GM18502 (cell line): ENCODE measurements around the gene ANKRD60.

ENCODE experiments used
- ATAC-seq: cut with Tn5 transposase; IDR thresholded peaks from one replicate; pipeline ENCODE4 v1.9.1; 2021; ENCODE audit warnings: mild to moderate bottlenecking; ENCODE audit not compliant: unreplicated experiment, poor library complexity

ANKRD60 gene

GRCh38 chr20:58228484-58229197 is at the start of gene ANKRD60:
Gene ANKRD60 (minus strand): TSS chr20:58228653. CDS start chr20:58228653, 0 bp downstream.
- no peak for ATAC-seq

- no peak for ATAC-seq
These were observed 49.4 kb upstream of the ANKRD60 start for GRCh38 chr20:58277578-58278472.

GRCh38 chr20:58277107-58277506 is 48.7 kb upstream of the ANKRD60 start:
- ATAC-seq: no peak

- ATAC-seq: no peak
These were observed 45.9 kb upstream of the ANKRD60 start for GRCh38 chr20:58274384-58274783.

GRCh38 chr20:58271606-58272351 is 43.3 kb upstream of the ANKRD60 start:
- no peak for ATAC-seq

GRCh38 chr20:58268936-58269619 is 40.6 kb upstream of the ANKRD60 start:
- ATAC-seq: no peak

- ATAC-seq: no peak
These were observed 40.0 kb upstream of the ANKRD60 start for GRCh38 chr20:58268421-58268821.

- ATAC-seq: no peak
These were observed 39.1 kb upstream of the ANKRD60 start for GRCh38 chr20:58267389-58268215.

- ATAC-seq: no peak
These were observed 35.8 kb upstream of the ANKRD60 start for GRCh38 chr20:58264271-58264670.

- ATAC-seq: no peak
These were observed 33.2 kb upstream of the ANKRD60 start for GRCh38 chr20:58261660-58262059.

GRCh38 chr20:58260006-58260405 is 31.6 kb upstream of the ANKRD60 start:
- no peak for ATAC-seq

- no peak for ATAC-seq
These were observed 28.4 kb upstream of the ANKRD60 start for GRCh38 chr20:58256842-58257241.

- ATAC-seq: no peak
These were observed 27.9 kb upstream of the ANKRD60 start for GRCh38 chr20:58256307-58256706.

- ATAC-seq: no peak
These were observed 26.4 kb upstream of the ANKRD60 start for GRCh38 chr20:58254890-58255289.

GRCh38 chr20:58251979-58252591 is 23.6 kb upstream of the ANKRD60 start:
- no peak for ATAC-seq

GRCh38 chr20:58251348-58251978 is 23.0 kb upstream of the ANKRD60 start:
- no peak for ATAC-seq

GRCh38 chr20:58246346-58246745 is 17.9 kb upstream of the ANKRD60 start:
- no peak for ATAC-seq

GRCh38 chr20:58245931-58246330 is 17.5 kb upstream of the ANKRD60 start:
- ATAC-seq: no peak
